ENCODE data around the gene NT5DC3. TPM values are rescaled to one million over a fixed set of nuclear protein-coding genes. Genes with fewer than 3 reads are reported as not detected.

Gene NT5DC3
- total RNA-seq, 6 experiments from 2014 or later: 10.5 to 12.8 (median 11.3) TPM

DNA sequence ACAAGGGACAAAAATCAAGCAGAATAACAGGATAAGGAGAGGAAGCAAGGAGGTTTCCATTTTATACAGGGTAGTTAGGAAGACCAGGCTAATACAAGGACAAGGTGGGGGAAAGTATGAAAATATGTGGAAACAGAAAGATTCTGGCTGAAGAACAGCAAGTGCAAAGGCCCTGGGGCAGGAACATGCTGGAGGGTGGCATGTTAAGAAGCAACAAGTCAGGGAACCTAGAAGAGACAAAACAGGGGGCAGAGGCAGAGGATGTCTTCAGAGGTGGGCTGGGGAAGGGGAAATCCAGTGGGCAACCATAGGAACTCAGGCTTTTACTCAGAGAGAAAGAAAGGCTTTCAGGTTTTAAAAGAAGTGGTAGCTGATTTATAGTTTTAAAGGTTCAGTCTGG lies 54.8 kb downstream of the NT5DC3 start:
- TF ChIP-seq, protein P1, sequence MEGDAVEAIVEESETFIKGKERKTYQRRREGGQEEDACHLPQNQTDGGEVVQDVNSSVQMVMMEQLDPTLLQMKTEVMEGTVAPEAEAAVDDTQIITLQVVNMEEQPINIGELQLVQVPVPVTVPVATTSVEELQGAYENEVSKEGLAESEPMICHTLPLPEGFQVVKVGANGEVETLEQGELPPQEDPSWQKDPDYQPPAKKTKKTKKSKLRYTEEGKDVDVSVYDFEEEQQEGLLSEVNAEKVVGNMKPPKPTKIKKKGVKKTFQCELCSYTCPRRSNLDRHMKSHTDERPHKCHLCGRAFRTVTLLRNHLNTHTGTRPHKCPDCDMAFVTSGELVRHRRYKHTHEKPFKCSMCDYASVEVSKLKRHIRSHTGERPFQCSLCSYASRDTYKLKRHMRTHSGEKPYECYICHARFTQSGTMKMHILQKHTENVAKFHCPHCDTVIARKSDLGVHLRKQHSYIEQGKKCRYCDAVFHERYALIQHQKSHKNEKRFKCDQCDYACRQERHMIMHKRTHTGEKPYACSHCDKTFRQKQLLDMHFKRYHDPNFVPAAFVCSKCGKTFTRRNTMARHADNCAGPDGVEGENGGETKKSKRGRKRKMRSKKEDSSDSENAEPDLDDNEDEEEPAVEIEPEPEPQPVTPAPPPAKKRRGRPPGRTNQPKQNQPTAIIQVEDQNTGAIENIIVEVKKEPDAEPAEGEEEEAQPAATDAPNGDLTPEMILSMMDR (IDR thresholded peaks at IDR 0.05): no peak
- Mint-ChIP-seq H3K4me1 (ENCODE audit: low read depth) (peaks cover 19% of the 10 kb centered on the region), H3K27ac (peak overlapping the region; percentile 32), H3K9me3 (no peaks in the 10 kb centered on the region), H3K4me3 (no peak overlapping the region), H3K36me3 (ENCODE audit: low read depth) (peaks cover 28% of the 10 kb centered on the region), H3K27me3 (ENCODE audit: insufficient read depth) (no peaks in the 10 kb centered on the region; the same call in 1 of the 2 replicates)
- DNase-seq: no peak

GRCh38 chr12:103785243-103786031 lies 55.6 kb downstream of the NT5DC3 start:
- Mint-ChIP-seq H3K4me3 (no peak overlapping the region), H3K27ac (peak overlapping the region; percentile 41; the same call in 1 of the 2 replicates), H3K36me3 (ENCODE audit: low read depth) (peaks cover 28% of the 10 kb centered on the region), H3K9me3 (no peaks in the 10 kb centered on the region), H3K27me3 (ENCODE audit: insufficient read depth) (no peaks in the 10 kb centered on the region; the same call in 1 of the 2 replicates), H3K4me1 (ENCODE audit: low read depth) (peaks cover 21% of the 10 kb centered on the region)
- TF ChIP-seq, protein P1 (IDR thresholded peaks at IDR 0.05): no peak
- DNase-seq: peak; percentile 14

DNA sequence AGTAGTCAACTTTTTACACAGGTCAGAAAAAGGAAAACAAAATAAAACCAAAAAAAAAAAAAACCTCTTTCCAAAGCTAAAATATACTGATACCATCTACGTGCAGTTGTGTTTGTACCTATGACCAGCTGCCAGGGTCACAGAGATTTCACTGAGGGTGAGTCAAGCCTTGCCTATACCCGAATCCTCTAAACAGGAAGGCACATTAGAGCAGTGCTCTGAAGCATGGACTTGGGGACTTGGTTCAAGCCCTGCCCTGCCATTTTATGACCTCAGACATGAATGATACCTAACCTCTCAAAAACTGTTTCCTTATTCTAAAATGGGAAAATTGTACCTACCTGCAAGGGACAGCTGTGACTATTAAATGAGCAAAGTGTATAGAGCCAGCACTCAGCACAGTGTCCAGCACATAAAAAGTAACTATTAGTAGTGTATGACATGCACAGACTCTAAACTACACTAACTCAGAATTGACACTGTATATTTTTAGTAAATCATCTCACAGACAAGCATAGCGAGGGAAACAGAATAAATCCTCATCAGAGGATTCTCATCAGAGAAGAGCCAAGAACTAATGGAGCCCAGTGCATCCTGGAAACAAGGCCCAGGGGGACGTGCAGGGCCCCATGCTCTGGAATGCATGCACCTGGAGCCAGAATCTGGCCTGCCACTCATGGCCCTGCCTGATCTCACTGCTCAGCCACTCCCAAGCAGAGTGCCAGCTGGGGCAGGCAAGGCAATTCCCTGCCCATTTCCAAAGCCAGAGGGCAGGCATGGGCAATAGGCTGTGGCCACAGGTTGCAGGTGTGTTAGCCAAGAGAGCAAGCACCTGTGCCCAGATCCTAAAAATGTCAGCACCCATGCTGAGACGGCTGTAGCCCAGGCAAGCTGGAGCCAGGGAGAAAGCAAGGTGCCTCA lies 57.0 kb downstream of the NT5DC3 start:
- H3K9me3 Mint-ChIP-seq: no peaks in the 10 kb centered on the region
- no peak for DNase-seq
- no peaks in the 10 kb centered on the region; the same call in 1 of the 2 replicates for H3K27me3 Mint-ChIP-seq (ENCODE audit: insufficient read depth)
- peaks cover 35% of the 10 kb centered on the region for H3K4me1 Mint-ChIP-seq (ENCODE audit: low read depth)
- H3K4me3 Mint-ChIP-seq: no peak overlapping the region
- TF ChIP-seq, protein P1 (IDR thresholded peaks at IDR 0.05): no peak
- H3K27ac Mint-ChIP-seq: no peak overlapping the region
- peaks cover 38% of the 10 kb centered on the region for H3K36me3 Mint-ChIP-seq (ENCODE audit: low read depth)

GRCh38 chr12:103782399-103782798 lies 58.6 kb downstream of the NT5DC3 start:
- Mint-ChIP-seq H3K9me3 (no peaks in the 10 kb centered on the region), H3K4me1 (ENCODE audit: low read depth) (peaks cover 40% of the 10 kb centered on the region), H3K27me3 (ENCODE audit: insufficient read depth) (no peaks in the 10 kb centered on the region; the same call in 1 of the 2 replicates), H3K4me3 (no peak overlapping the region), H3K36me3 (ENCODE audit: low read depth) (peaks cover 48% of the 10 kb centered on the region), H3K27ac (no peak overlapping the region)
- no peak for DNase-seq
- TF ChIP-seq, protein P1 (IDR thresholded peaks at IDR 0.05): no peak

DNA sequence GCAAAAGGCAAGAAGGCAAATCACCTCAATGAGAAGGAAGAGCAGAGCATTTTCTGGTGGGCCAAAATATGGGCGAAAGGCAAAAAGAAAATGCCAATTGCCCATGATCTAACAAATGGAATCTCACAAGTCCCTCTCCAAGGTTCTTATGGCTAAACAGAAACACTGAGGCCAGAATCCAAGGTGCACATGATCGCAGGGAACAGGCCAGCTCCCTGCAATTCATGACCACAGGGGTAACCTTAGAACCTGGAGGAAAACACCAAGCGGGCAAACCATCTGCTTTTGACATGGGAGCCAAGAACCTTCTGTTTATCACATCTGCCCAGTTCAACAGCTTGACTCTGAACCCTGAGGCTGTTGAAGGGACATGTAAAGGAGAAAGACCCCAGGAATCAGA lies 60.0 kb downstream of the NT5DC3 start:
- H3K4me1 Mint-ChIP-seq (ENCODE audit: low read depth): peaks cover 36% of the 10 kb centered on the region
- no peaks in the 10 kb centered on the region; the same call in 1 of the 2 replicates for H3K27me3 Mint-ChIP-seq (ENCODE audit: insufficient read depth)
- H3K36me3 Mint-ChIP-seq (ENCODE audit: low read depth): peaks cover 49% of the 10 kb centered on the region
- no peak for DNase-seq
- TF ChIP-seq, protein P1 (IDR thresholded peaks at IDR 0.05): no peak
- no peak overlapping the region for H3K27ac Mint-ChIP-seq
- no peaks in the 10 kb centered on the region for H3K9me3 Mint-ChIP-seq
- H3K4me3 Mint-ChIP-seq: no peak overlapping the region
